GM23248 (cell line): ENCODE measurements around the gene NAA11. TPM values are rescaled to one million over a fixed set of nuclear protein-coding genes. Genes with fewer than 3 reads are reported as not detected.

ENCODE experiments used
- DNase-seq: peaks from one replicate; pipeline ENCODE4 v3.0.0-alpha.2; 2015
- H2AFZ ChIP-seq: fragments of 200-600 bp; sonication (generic); 2 replicates; pipeline ENCODE4 v1.6.1; 2016; ENCODE audit warnings: antibody characterized with exemption
- H3F3A ChIP-seq: fragments of 200-600 bp; sonication (generic); 2 replicates; pipeline ENCODE4 v1.6.1; 2016; ENCODE audit warnings: mild to moderate bottlenecking, antibody characterized with exemption, mixed run types; ENCODE audit not compliant: insufficient read depth
- H3K27ac ChIP-seq: fragments of 200-600 bp; sonication (generic); 2 replicates; pipeline ENCODE4 v1.5.1; 2016; ENCODE audit warnings: mild to moderate bottlenecking
- H3K27me3 ChIP-seq: fragments of 200-600 bp; sonication (generic); replicated peaks from 2 replicates; pipeline ENCODE4 v1.6.1; 2016; ENCODE audit warnings: mild to moderate bottlenecking; ENCODE audit not compliant: insufficient read depth
- H3K36me3 ChIP-seq: fragments of 200-600 bp; sonication (generic); 2 replicates; pipeline ENCODE4 v1.6.1; 2016; ENCODE audit warnings: low read depth, mild to moderate bottlenecking
- H3K4me1 ChIP-seq: fragments of 200-600 bp; sonication (generic); 2 replicates; pipeline ENCODE4 v1.6.1; 2016; ENCODE audit warnings: mild to moderate bottlenecking; ENCODE audit not compliant: insufficient read depth
- H3K4me2 ChIP-seq: fragments of 200-600 bp; sonication (generic); one replicate; pipeline ENCODE4 v1.6.1; 2016; ENCODE audit warnings: mild to moderate bottlenecking; ENCODE audit not compliant: unreplicated experiment
- H3K4me3 ChIP-seq: fragments of 200-600 bp; sonication (generic); 2 replicates; pipeline ENCODE4 v1.5.1; 2016; ENCODE audit warnings: mild to moderate bottlenecking
- H3K79me2 ChIP-seq: fragments of 200-600 bp; sonication (generic); 2 replicates; pipeline ENCODE4 v1.6.1; 2016; ENCODE audit warnings: mild to moderate bottlenecking; ENCODE audit not compliant: insufficient read depth
- H3K9ac ChIP-seq: fragments of 200-600 bp; sonication (generic); 2 replicates; pipeline ENCODE4 v1.6.1; 2016; ENCODE audit warnings: mild to moderate bottlenecking
- H3K9me2 ChIP-seq: fragments of 200-600 bp; sonication (generic); 2 replicates; pipeline ENCODE4 v1.6.1; 2016; ENCODE audit warnings: mixed run types, mild to moderate bottlenecking, moderate library complexity; ENCODE audit not compliant: insufficient read depth
- H3K9me3 ChIP-seq: fragments of 200-600 bp; sonication (generic); one replicate; pipeline ENCODE4 v1.6.1; 2017; ENCODE audit warnings: low read depth
- H4K20me1 ChIP-seq: fragments of 200-600 bp; sonication (generic); 2 replicates; pipeline ENCODE4 v1.6.0; 2016; ENCODE audit not compliant: insufficient read depth
- EZH2 ChIP-seq: fragments of 200-600 bp; sonication (generic); IDR thresholded peaks from 2 replicates; pipeline ENCODE4 v1.6.1; 2018; ENCODE audit warnings: antibody characterized with exemption, mild to moderate bottlenecking; ENCODE audit not compliant: insufficient read depth, poor library complexity, severe bottlenecking
- EZH2phosphoT487 ChIP-seq: fragments of 200-600 bp; sonication (generic); IDR thresholded peaks from 2 replicates; pipeline ENCODE4 v1.6.1; 2018; ENCODE audit warnings: antibody characterized with exemption, moderate library complexity, mild to moderate bottlenecking, low read depth; ENCODE audit not compliant: insufficient read depth
- WGBS, 2 experiments: methylation state at CpG; one replicate each; pipeline ENCODE4 v1.1.6; 2015 to 2017; ENCODE audit warnings: low lambda C conversion rate in 2 of 2, low coverage in 1 of 2; ENCODE audit errors: missing lambda C conversion rate in 2 of 2; 5-methylcytosine and 5-hydroxymethylcytosine counted together
- in situ Hi-C: fragments of 300-500 bp; cut with MboI; formaldehyde crosslinking; loops from 2 replicates; pipeline ENCODE4 v1.15.0; 2020
- polyA plus RNA-seq: library from polyadenylated mRNA; unstranded; fragments of >200 nt; fragmentation: Nextera tagmentation; extraction: Ambion mirVana; gene quantifications from 2 replicates; pipeline ENCODE4 v1.2.1, GENCODE V29; 2016
- total RNA-seq: library from RNA; depleted of rRNA; stranded (reverse); fragments of >200 nt; shearing (Covaris generic); gene quantifications from 2 replicates; pipeline ENCODE4 v1.2.3, GENCODE V29; 2014

The NAA11 gene
- total and polyA plus RNA-seq, 2 experiments from 2014 or later = not detected

GRCh38 chr4:79362626-79363025 lies 36.8 kb upstream of the NAA11 start:
- H3K36me3 ChIP-seq = no peaks in the 10 kb centered on the region
- no peak overlapping the region for H3K4me3 ChIP-seq
- no peak overlapping the region for H2AFZ ChIP-seq
- 87 to 92% methylated on average over 4 of the region's 4 CpGs for WGBS, 2 experiments
- no peak overlapping the region for H3K9ac ChIP-seq
- in situ Hi-C loops = no loop called here
- no peaks in the 10 kb centered on the region for H3K27me3 ChIP-seq
- no peaks in the 10 kb centered on the region for H3K79me2 ChIP-seq
- H3K4me1 ChIP-seq = no peaks in the 10 kb centered on the region
- no peak for DNase-seq
- H4K20me1 ChIP-seq = no peaks in the 10 kb centered on the region
- H3F3A ChIP-seq = no peaks in the 10 kb centered on the region
- TF ChIP-seq EZH2 = no peak
- TF ChIP-seq EZH2phosphoT487 = no peak
- H3K9me3 ChIP-seq = no peaks in the 10 kb centered on the region
- H3K9me2 ChIP-seq = no peaks in the 10 kb centered on the region
- H3K27ac ChIP-seq = no peak overlapping the region
- H3K4me2 ChIP-seq = no peak overlapping the region

- Histone ChIP-seq H3K4me1 (no peaks in the 10 kb centered on the region), H3K27ac (no peak overlapping the region), H3K4me3 (no peak overlapping the region), H3K36me3 (no peaks in the 10 kb centered on the region), H3F3A (no peaks in the 10 kb centered on the region), H3K4me2 (no peak overlapping the region), H3K79me2 (no peaks in the 10 kb centered on the region), H3K27me3 (no peaks in the 10 kb centered on the region), H3K9me3 (no peaks in the 10 kb centered on the region), H4K20me1 (no peaks in the 10 kb centered on the region), H3K9ac (no peak overlapping the region), H3K9me2 (no peaks in the 10 kb centered on the region), H2AFZ (no peak overlapping the region)
- no peak for TF ChIP-seq EZH2
- TF ChIP-seq EZH2phosphoT487 = no peak
- DNase-seq = no peak
- in situ Hi-C loops = no loop called here
Measured at GRCh38 chr4:79360006-79360405, 34.1 kb upstream of the NAA11 start.

DNA sequence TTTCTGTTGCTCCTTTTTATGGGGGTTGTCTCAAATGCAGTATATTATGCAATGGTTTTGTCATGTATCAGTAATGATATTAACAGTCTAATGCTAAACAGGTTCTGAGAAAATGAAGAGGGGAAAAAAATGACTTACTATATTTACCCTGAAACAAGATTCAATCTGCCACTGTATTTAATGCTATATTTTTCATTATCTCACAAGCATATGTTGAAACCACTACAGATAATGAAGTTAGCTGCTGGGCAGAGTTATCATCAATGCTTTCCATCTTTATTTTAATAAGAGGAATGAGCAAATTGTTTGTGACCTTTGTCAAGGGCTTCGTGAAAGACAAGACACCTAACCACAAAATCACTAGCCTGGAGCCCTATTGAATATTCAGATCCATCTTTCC lies 32.6 kb upstream of the NAA11 start:
- Histone ChIP-seq H3K27me3 (no peaks in the 10 kb centered on the region), H3K79me2 (no peaks in the 10 kb centered on the region), H3K9me2 (no peaks in the 10 kb centered on the region), H2AFZ (no peak overlapping the region), H3K9ac (no peak overlapping the region), H3K4me1 (no peaks in the 10 kb centered on the region), H3K27ac (no peak overlapping the region), H4K20me1 (no peaks in the 10 kb centered on the region), H3K9me3 (no peaks in the 10 kb centered on the region), H3K4me3 (no peak overlapping the region), H3F3A (no peaks in the 10 kb centered on the region), H3K4me2 (no peak overlapping the region), H3K36me3 (no peaks in the 10 kb centered on the region)
- DNase-seq = no peak
- 25 to 32% methylated on average over 1 of the region's 1 CpG for WGBS, 2 experiments
- in situ Hi-C loops = no loop called here
- TF ChIP-seq EZH2 (no peak), EZH2phosphoT487 (no peak)

GRCh38 chr4:79357365-79357764 lies 31.5 kb upstream of the NAA11 start:
- H4K20me1 ChIP-seq = no peaks in the 10 kb centered on the region
- no peaks in the 10 kb centered on the region for H3K36me3 ChIP-seq
- no peaks in the 10 kb centered on the region for H3K9me2 ChIP-seq
- H3K9ac ChIP-seq = no peak overlapping the region
- no peaks in the 10 kb centered on the region for H3K4me1 ChIP-seq
- H3K4me3 ChIP-seq = no peak overlapping the region
- H3F3A ChIP-seq = no peaks in the 10 kb centered on the region
- no peaks in the 10 kb centered on the region for H3K79me2 ChIP-seq
- in situ Hi-C loops = no loop called here
- no peak overlapping the region; the same call in 1 of the 2 replicates for H2AFZ ChIP-seq
- no peak overlapping the region for H3K27ac ChIP-seq
- WGBS, 2 experiments = 28 to 32% methylated on average over 8 of the region's 8 CpGs
- TF ChIP-seq EZH2phosphoT487 (no peak), EZH2 (no peak)
- H3K27me3 ChIP-seq = no peaks in the 10 kb centered on the region
- no peak overlapping the region for H3K4me2 ChIP-seq
- no peak for DNase-seq
- H3K9me3 ChIP-seq = no peaks in the 10 kb centered on the region

DNA sequence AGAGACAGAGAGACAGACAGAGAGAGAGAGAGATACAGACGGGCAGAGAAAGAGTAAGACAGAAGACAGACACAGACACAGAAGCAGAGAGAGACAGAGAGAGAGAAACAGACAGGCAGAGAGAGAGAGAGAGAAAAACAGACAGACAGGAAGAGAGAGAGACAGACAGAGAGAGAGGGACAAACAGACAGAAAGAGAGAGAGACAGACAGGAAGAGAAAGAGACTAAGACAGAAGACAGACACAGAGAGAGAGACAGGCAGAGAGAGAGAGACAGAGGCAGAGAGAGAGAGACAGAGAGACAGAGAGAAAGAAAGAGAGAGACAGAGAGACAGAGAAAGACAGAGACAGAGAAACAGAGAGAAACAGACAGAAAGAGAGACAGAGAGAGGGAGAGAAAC lies 27.2 kb upstream of the NAA11 start:
- Histone ChIP-seq H3K4me1 (no peaks in the 10 kb centered on the region), H3K27me3 (no peaks in the 10 kb centered on the region), H3K9me3 (no peaks in the 10 kb centered on the region), H3F3A (no peaks in the 10 kb centered on the region), H4K20me1 (no peaks in the 10 kb centered on the region), H3K79me2 (no peaks in the 10 kb centered on the region), H3K36me3 (no peaks in the 10 kb centered on the region), H3K9me2 (no peaks in the 10 kb centered on the region), H3K27ac (no peak overlapping the region), H3K4me2 (no peak overlapping the region), H2AFZ (no peak overlapping the region), H3K4me3 (no peak overlapping the region), H3K9ac (no peak overlapping the region)
- no peak for TF ChIP-seq EZH2phosphoT487
- TF ChIP-seq EZH2 = no peak
- DNase-seq = no peak
- 24 to 30% methylated on average over 1 of the region's 1 CpG for WGBS, 2 experiments
- in situ Hi-C loops = no loop called here
